Activated gamma-delta T cell treated with Interleukin-2 at 50 U/mL for 16 hours (primary cell): ENCODE data around the gene ZNF79.

Source experiments
- DNase-seq: peaks from one replicate; pipeline ENCODE4 v3.0.0-alpha.2; 2020

The ZNF79 gene

DNA sequence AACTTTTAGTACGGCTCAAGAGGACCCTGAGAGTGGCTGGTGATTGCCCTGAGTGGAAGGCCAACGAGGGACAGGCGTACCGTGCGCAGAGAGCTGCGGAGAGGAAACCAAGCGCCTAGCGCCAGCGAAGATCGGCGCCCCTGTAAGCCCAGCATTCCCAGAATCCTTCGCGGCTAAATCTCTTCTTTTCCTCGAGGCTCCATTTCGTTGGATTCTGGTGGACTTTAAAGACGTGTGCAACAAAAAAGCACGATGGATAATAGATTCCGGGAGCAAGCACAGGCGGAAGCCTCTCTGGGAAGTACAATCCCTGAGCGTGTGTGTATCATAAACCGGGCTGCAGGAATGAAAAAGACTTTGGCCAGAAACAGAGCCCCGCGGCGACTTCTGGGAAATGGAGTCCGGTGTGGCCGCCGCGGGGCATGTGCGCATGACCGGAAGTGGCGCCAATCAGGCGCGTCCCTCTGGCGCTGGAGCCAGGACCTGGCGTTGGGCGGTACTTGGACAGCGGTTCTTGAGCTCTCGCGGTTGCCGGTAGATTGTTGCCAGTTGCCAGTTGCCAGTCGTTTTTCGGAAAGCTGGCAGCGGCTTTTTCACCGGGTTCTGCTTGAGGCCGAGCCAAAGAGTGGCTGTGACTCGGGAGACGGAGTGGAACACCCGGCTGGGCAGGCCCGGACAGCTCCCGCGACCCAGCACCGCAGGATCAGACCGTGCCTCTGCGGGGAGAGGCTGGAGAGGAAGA, at the start of gene ZNF79:
Gene ZNF79 (plus strand): TSS at position 449 of the 742 bp plus-strand sequence. CDS start 406 bp downstream, outside the sequence.
- DNase-seq = peak; percentile 90

DNA sequence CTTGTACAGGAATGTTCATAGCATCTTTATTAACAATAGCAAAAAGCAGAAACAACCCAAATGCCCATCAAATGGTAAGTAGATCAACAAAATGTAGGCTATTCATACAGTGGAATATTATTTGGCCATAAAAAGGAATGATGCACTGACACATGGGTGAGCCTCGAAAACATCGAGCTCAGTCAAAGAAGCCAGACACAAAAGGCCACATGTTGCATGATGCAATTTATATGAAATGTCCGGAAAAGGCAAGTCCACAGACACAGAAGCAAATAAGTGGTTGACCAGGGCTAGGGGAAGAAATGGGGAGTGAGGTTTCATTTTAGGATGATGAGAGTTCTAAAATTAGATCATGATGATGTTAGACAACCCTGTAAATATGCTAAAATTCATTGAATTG, 43.7 kb upstream of the ZNF79 start:
- no peak for DNase-seq

DNA sequence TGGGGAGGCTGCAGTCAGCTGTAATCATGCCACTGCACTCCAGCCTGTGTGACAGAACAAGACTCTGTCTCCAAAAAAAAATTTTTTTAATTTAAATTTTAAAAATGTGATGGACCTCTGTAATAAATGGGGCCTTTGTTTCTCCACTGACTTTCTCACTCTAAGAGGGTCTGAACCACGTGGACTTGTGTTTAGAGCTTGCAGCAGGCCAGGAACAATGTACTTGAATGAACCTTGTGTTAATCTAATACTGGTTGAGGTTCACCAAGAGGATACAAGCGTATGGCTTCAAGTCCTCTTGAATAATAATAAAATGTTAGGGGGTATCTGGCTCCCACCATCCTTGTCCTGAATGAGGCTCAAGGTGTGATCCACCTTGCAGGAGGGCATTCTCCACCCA, 41.6 kb upstream of the ZNF79 start:
- DNase-seq = no peak

DNA sequence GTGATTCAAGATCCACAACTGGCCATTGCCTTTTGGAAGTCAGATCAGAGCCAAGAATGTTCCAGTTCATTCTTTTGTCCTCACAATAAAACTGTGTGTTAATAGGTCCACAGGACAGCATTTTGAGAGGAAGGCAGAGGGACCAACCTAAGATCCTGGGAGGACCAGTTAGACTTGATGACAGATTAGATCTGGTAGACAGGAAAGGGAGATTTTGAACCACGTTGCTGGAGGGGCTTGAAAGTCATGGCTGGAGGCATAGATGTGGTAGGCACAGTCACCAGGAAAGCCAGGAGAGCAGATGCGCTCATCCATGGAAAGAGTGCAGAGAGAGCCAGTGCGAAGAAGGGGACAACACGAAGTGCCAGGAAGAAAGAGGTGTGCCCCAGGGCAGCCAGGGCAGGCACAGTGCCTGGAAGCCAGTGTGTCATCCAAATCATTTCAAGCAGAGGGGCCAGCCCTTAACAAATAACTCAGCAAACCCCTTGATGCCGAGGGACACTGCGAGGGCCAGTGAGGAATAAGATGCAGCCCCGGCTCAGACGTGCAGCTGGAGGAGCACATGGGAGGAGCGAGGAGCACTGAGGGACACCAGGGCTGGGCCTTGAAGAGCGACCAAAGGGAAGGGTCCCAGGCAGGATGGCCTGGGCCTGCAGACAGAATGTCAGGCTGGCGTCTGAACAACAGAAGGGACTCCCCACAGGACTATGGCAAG, 40.0 kb upstream of the ZNF79 start:
- no peak for DNase-seq

DNA sequence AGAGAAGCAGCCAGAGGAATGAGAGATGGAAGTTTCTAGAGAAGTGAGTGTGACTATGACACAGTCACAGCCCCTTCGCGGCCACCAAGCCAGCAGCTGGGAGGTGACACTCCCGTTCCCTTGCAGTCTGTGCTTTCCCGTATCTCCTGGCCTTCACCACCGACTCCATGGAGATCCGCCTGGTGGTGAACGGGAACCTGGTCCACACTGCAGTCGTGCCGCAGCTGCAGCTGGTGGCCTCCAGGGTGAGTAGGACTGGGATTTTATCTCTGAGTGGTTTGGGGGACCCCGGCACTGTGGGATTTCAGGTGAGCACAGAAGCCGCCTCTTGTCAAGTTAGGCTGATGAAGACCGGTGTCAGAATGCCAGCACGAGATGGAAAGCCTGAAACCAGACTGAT, 39.3 kb upstream of the ZNF79 start:
- DNase-seq = no peak

DNA sequence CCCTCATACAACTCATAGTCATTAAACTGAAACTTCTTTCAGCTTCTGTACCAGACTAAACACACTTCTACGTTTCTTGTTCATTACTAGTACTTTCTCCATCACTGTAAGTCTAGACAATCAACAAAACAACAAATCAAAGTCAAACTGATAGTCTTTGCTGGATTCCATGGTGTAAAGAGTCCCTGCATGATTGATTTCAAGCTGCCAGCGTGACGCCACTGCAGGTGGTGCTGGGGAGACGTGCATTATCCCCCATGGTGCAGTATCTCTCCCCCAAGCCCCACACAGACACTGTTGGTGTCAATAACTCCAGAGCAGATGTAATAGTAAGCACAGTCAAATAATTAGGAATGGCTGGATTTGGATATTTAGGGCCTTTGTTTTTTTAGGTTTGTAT, 37.9 kb upstream of the ZNF79 start:
- DNase-seq = no peak

DNA sequence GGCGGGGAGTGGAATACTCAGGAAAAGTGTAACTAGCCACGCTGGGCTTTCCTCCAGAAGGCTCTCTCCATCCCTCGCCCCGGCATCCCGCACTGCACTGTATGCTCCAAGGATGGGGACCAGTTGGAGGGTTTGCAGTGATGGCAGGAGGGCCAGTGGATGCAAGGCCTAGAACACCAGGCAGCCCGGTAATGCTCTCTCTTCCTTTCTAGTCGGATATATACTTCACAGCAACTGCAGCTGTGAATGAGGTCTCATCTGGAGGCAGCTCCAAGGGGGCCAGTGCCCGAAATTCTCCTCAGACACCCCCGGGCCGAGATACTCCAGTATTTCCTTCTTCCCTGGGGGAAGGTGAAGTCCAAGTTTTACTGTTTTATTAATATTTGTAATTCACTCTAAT, 37.2 kb upstream of the ZNF79 start:
- DNase-seq = no peak

DNA sequence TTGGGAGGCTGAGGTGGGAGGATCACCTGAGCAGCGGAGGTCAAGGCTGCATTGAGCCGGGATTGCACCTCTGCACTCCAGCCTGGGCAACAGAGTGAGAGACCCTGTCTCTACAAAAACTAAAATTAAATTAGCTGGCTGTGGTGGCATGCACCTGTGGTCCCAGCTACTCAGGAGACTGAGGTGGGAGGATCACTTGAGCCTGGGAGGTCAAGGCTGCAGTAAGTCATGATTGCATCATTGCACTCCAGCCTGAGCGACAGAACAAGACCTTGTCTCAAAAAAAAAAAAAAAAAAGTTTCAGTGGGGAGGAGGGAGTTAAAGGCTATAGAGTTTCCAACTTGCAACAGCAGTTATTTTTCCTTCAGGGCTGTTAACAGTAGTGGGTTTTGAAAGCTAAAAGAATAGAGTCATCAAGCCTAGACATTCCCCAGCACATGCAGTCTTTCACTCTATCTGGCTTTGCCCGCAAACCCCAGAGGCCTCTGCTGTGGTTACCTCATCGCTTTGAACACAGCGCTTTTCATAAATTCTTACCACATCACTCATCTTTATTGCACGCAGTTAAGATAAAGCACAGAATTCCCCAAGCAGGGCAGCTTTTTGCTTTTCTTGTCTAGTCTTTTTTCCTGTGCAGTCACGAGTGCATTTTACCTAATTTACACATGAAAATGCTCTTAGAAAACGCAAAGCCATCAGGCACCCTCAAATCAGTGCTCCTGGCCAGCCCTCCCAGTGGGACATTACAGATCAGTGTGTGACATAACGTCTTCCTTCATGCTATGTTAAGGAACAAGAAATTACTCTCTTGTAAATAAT, 35.9 kb upstream of the ZNF79 start:
- peak; percentile 82 for DNase-seq

DNA sequence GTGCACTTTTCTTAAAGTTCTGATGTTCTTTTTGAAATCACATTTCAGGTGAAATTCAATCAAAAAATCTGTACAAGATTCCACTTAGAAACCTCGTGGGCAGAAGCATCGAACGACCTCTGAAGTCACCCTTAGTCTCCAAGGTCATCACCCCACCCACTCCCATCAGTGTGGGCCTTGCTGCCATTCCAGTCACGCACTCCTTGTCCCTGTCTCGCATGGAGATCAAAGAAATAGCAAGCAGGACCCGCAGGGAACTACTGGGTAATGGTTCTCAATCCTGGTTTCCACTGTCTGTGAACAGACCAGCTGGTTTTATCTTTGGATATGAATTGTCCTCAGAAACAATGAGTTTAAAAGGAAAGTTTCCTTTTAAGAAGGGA, 35.3 kb upstream of the ZNF79 start:
- DNase-seq = no peak

DNA sequence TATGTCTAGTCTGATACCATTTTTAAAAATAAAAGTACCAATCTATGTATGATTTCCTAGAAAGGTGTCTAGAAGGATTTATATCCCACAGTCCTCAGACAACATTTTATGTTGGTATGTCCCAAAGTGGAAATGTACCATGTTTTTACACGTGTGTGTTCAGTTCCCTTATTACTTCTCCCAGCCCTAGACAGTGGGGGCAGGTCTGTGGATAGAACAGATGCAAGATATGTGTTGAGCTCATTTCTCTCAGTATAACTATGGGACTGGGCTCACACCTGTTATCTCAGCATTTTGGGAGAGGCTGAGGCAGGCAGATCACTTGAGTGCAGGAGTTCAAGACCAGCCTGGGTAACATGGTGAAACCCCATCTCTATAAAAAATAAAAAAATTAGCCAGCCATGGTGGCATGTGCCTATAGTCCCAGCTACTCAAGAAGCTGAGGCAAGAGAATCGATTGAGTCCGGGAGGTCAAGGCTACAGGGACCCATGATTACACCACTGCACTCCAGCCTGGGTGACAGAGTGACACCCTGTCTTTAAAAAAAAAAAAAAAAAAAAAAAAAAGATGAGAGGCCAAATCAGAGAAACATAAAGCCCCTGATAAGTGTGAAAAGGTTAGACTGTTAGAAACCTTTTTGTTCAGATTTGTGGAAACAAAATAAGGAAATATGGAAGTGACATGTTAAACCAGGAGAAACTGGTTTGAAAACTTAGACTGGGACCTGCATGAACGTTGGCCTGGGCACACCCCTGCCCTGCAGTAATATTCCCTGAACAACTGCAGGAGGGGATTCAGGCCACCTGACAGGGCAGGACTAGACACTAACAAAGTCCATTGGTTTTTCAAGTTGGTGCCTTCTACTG, 34.6 kb upstream of the ZNF79 start:
- no peak for DNase-seq

DNA sequence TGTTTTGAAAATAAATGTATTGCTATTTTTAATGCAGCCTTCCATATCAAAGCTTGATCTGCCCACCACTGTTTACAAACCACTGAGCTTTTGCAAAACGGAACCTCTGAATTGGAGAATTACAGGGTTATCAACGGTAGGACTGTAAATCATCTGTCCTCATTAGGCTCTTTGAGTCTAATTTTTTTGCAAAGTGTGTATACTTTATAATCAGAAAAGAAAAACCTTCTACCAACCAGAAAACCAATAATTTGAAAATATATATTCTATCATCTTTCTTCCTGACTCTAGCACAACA, 34.0 kb upstream of the ZNF79 start:
- no peak for DNase-seq

DNA sequence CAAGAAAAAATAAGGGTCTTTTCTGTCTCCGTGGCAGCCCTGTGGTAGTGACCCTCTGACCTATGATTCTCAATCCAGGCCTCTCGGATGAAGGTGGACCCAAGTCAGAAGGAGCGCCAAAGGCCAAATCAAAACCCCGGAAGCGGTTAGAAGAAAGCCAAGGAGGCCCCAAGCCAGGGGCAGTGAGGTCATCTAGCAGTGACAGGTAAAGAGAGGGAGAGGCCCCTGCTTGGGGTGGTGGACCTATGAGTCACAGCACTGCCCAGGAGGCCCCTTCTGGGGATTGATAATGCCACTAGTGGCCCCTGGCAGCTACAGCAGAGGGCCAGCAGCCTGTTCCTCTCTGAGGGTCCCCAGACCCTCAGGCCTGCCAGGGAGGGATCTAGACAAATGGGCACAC, 33.6 kb upstream of the ZNF79 start:
- DNase-seq = no peak

DNA sequence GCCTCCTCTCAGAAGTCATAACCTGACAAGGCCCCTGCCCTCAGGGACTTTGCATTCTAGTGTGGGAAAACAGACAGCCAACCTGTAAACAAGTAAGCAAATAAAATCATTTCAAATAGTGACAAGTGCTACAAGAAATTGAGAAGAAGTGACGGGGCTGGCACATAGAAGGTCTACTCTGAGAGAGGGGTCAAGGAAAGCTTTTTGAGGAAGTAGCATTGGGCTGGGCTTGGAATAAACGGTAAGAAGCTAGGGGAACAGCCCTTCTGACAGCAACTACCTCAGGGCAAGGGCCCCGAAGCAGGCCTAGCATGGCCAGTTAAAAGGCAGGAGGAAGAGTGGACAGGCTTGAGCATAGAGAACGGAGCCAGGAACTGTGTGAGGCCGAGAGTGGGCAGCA, 32.0 kb upstream of the ZNF79 start:
- no peak for DNase-seq

DNA sequence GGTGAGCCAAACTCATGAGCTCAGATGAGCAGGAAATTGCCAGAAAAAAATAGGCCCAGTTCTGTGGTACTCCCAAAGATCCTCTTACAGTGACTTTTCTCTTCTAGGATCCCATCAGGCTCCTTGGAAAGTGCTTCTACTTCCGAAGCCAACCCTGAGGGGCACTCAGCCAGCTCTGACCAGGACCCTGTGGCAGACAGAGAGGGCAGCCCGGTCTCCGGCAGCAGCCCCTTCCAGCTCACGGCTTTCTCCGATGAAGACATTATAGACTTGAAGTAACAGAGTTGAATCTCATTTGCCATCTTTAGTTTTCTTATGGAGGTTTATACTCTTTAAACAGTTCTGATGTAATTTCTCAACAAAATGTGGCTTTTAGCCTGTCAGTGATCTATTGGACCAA, 31.2 kb upstream of the ZNF79 start:
- no peak for DNase-seq

DNA sequence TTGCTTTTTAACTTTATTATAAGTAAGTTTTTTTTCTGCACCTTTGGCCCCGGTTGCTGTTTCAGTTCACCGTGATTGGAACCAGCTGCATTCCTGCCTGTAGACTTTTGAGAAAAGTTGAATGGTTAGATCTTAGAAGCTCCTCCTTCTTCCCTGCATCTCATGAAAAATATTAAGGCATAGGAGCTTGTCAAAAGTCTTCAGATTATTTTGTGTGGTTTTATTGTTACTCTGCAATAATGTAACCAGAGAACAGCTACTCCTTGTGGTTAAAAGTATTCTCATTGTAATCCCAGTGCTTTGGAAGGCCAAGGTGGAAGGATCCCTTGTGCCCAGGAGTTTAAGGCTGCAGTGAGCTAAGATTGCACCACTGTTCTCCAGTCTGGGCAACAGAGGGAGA, 30.5 kb upstream of the ZNF79 start:
- DNase-seq = no peak

DNA sequence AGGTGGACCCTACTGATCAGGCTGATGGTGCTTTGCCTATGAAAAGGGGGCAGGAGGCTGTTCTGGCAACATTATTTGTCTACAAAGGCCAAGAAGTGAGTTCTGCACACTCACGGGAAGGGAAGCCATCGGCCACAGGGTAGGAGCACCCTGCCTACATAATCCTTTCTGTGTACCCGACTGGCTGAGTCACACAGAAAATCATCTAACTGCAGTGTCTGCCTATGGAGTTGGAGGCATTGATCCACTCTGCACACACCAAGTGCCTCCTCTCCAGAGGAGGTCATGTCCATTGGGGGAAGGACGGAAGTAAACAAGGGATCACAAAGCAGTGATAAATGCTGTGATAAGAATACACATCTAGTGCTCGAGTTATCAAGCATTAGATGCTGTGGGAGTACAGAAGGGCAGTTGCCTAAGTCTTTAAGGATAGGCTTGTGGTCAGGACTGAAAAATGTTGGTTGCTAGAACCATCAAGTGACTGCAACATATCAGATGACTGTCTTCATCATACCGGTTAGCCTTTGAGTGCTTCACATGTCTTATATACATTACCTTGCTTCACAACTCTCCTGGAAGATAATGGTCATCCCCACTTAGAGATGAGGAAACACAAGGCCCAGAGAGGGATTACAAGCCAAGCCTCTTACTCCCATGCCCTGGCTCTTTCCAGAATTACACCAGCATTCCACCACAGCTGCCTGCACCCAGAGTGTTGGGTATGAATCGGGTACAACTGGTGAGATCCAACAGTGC, 28.5 kb upstream of the ZNF79 start:
- DNase-seq = no peak

DNA sequence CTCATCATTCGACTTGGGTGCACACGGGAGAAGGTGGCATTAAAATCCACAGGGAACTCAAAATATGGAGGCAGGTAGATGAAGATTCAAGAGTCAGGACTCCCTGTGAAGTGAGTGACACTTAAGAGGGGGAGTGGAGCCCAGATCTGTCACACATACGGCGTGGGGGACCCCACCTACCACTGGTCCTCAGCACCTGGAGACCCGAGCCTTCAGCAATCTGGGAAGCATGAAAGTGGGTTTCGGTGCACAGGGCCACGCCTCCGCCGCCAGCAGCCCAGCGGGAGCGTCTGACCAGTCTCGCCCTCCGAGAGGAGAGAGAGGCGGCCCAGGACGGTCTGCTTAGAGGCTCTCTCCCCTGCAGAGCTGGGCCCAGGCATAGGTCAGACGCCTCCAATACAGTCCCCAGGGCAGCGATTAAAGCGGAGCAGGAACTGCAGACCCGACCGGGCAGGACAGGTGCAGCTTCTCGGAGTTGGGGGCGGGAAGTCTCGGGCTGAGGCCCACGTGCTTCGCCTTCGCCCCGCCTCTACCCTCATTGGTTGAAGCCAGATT, 27.9 kb upstream of the ZNF79 start:
- DNase-seq = no peak

DNA sequence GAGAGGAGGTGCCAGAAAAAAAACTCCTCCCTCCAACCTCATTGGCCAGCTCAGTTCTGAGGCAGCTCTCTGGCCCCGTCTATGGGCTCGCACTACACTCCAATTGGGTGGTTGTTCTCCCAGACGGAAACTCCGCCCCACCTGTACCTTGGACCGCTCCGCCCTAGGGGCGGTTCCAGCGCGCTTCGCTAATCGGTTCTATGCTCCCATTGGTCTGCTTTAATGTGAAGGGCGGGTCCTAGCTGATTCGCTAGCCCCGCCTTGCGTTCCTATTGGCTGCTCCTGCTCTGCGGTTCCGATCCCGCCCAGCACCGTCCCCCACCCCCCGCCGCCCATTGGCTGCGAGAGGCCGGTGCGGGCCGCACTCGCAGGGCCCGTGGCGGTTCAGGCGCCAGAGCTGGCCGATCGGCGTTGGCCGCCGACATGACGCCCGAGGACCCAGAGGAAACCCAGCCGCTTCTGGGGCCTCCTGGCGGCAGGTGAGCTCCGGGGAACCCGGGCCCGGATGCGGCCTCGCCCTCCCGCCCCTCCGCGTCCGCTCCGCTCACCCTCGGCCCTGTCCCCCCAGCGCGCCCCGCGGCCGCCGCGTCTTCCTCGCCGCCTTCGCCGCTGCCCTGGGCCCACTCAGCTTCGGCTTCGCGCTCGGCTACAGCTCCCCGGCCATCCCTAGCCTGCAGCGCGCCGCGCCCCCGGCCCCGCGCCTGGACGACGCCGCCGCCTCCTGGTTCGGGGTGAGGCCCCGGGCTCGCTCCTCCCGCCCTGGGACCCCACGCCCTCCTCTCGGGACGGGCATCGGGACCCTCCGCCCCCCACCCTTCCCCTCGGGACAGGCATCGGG, 27.2 kb upstream of the ZNF79 start, which contains the start of gene SLC2A8:
Gene SLC2A8 (plus strand): TSS at position 362 of the 838 bp plus-strand sequence. CDS start 62 bp downstream, at position 424.
- peak; percentile 82 for DNase-seq

DNA sequence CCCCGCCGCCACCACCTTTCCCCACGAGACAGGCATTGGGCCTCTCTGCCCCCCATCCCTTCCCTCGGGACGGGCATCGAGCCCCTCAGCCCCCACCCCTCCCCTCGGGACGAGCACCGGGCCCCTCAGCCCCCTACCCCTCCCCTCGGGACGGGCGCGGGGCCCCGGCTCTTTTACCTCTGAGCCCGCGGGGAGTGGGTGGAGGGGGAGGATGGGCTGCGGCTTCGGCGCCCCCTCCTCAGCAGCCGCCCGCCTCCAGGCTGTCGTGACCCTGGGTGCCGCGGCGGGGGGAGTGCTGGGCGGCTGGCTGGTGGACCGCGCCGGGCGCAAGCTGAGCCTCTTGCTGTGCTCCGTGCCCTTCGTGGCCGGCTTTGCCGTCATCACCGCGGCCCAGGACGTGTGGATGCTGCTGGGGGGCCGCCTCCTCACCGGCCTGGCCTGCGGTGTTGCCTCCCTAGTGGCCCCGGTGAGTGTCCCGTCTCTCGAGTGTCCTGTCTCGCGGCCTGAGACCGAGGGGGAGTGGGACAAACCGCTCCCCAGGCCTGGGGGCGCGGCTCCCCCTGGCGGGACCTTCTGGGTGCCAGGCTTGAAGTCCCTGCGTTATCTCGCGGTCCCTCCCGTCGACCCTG, 26.4 kb upstream of the ZNF79 start:
- DNase-seq = peak; percentile 23

DNA sequence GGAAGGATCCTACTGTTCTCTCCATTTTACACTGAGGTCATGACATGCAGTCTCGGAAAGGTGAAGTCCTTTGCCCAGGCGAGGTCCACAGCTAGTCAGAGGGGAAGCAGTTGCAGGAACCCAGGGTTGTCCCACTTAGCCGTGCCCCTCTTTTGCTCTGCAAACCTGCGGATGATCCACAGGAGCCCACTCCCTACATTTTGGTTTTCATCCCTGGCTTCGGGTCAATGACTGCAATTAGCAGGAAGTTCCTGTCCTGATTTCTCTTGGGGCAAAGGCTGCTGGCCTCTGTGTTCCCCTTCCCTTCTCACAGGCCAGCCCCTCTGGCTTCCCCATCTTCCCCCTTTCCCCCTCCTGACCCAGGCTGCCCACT, 25.9 kb upstream of the ZNF79 start:
- no peak for DNase-seq
